AG09319 (cell line): Measurements from ENCODE around the gene SIDT2.

Experiments used
- DNase-seq: peaks from one replicate; pipeline ENCODE4 v3.0.0-alpha.2; 2010; ENCODE audit warnings: low read depth; ENCODE audit errors: extremely low read depth
- CTCF ChIP-seq: IDR thresholded peaks from 2 replicates; pipeline ENCODE4 v1.5.1; 2011; ENCODE audit warnings: low read depth, mild to moderate bottlenecking, inconsistent platforms, low read length, moderate library complexity

SIDT2 gene

GRCh38 chr11:117144477-117145392 lies 33.8 kb upstream of the SIDT2 start:
- no peak for DNase-seq
- TF ChIP-seq CTCF: no peak

- peak; percentile 19 for TF ChIP-seq CTCF
- no peak for DNase-seq
Observed at GRCh38 chr11:117145393-117145761, 33.2 kb upstream of the SIDT2 start.

GRCh38 chr11:117146521-117146920 lies 32.0 kb upstream of the SIDT2 start:
- TF ChIP-seq CTCF: no peak
- no peak for DNase-seq

GRCh38 chr11:117152066-117152465 lies 26.5 kb upstream of the SIDT2 start:
- no peak for TF ChIP-seq CTCF
- DNase-seq: no peak

GRCh38 chr11:117154468-117154867 lies 24.1 kb upstream of the SIDT2 start:
- no peak for TF ChIP-seq CTCF
- DNase-seq: no peak

- no peak for DNase-seq
- no peak for TF ChIP-seq CTCF
Observed at GRCh38 chr11:117157507-117157906, 21.0 kb upstream of the SIDT2 start.

- no peak for DNase-seq
- TF ChIP-seq CTCF: no peak
Observed at GRCh38 chr11:117159892-117160291, 18.7 kb upstream of the SIDT2 start.
